GM18526 (cell line): ENCODE data around the gene ZFTA.

Source experiments
- POLR2A ChIP-seq: IDR thresholded peaks from 3 replicates; pipeline ENCODE4 v1.6.1; 2011; ENCODE audit not compliant: insufficient read length; ENCODE audit errors: extremely low read depth

The ZFTA gene

DNA sequence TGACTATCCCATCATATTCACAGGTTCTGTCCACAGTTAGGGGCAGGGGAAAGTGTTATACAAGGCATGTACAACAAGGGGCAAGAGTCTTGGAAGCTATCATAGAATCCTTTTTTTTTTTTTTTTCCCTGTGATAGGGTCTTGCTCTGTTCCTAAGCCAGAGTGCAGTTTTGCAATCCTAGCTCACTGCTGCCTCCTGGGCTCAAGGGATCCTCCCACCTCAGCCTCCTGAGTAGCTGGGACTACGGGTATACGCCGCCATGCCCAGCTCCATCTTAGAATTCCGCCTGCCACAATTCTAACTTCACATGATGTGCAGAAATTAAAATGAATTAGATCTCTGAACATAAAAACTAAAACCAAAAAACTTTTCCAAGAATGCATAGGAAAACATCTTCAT lies 31.7 kb downstream of the ZFTA start:
- TF ChIP-seq POLR2A, result no peak

GRCh38 chr11:63729326-63729725 lies 39.2 kb downstream of the ZFTA start:
- TF ChIP-seq POLR2A, result no peak

GRCh38 chr11:63720611-63721010 lies 48.0 kb downstream of the ZFTA start:
- no peak for TF ChIP-seq POLR2A

DNA sequence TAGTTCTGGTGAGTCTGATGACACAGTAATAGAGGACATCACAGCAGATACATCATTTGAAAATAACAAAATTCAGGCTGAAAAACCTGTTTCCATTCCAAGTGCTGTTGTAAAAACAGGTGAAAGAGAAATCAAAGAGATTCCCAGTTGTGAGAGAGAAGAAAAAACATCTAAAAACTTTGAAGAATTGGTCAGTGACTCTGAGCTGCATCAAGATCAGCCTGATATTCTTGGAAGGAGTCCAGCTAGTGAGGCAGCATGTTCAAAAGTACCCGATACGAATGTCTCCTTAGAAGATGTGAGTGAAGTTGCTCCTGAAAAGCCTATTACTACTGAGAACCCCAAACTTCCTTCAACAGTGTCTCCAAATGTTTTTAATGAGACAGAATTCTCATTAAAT lies 48.6 kb downstream of the ZFTA start:
- TF ChIP-seq POLR2A, result no peak

- no peak for TF ChIP-seq POLR2A
Measured at GRCh38 chr11:63719001-63719400, 49.6 kb downstream of the ZFTA start.
